HG02588 (cell line): ENCODE measurements around the gene LRRC25.
A peak's percentile ranks its signal among the peaks of the same experiment; 100 is the strongest.

Experiments used
- ATAC-seq: cut with Tn5 transposase; IDR thresholded peaks from one replicate; pipeline ENCODE4 v1.9.1; 2021; ENCODE audit warnings: mild to moderate bottlenecking, moderate library complexity; ENCODE audit not compliant: unreplicated experiment

Gene LRRC25

DNA sequence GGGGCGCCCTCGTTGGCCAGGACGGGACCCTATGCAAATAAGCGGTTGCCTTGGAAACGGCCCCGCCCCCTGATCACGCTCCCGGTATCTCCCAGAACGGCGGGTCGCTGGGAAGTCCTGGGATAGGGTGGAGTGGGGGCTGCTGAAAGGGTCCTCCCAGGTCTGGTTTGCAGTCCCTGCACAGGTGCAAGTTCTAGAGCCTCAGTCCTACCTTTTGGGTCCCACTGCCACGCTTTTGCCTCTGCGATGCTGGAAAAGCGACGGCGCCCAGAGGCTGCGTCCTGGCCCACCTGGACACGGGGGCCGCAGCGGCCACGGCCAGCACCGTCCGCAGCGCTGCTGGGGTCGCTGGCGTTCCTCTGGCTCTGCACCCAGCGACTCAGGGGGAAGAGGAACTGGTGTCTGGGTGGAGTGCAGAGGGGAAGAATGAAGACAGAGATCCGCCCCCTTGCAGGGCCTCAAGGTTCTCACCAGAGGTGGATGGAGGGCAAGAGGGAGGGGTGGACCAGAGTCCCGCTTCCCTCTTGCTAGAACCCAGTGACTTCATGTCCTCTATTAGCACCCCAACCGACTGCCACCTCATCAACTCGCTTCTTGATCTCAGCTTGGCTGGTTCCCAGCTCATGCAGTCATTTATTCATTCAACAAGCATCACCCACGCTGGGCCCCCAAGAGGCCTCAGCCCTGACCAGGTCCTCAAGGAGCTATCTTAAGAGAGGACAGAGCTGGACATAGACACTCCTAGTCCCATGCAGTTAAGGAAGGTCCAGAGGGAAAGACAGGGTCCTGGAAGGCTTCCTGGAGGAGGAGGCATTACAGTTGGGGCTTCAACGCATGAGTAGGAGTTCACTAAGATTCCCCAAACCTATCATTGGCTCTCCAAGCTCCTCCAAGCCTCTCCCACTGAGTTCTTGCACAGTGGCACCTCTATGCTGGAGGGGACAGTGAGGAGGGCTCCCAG, at the start of gene LRRC25:
LRRC25 (minus strand) TSS at position 381 of the 961 bp plus-strand sequence. CDS start 659 bp downstream, outside the sequence.
- no peak for ATAC-seq

DNA sequence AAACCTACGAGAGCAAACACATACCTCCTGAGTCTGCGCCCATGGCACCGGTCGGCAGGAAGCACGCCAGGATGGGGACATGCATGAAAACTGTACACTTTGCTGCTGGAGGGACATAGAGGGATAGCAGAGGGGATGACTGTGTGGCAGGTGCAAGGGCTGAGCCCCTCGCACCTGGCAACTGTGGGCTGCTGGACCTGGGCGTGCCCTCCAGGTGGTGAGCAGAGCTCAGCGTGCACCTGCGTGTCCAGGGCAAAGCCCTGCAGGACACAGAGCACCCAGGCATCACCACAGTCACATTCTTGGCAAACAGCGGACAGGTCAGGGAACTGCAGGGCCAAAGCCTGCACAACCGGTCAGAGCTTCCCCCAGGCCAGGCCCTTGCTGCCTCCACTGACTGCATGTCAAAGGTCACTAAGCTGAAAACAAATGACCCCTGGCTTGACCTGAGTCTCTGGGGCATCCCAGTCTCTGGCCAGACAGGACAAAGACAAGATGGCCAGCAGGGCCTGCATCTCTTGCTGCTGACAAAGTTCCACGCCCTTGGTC, 49.5 kb upstream of the LRRC25 start:
- ATAC-seq: no peak

DNA sequence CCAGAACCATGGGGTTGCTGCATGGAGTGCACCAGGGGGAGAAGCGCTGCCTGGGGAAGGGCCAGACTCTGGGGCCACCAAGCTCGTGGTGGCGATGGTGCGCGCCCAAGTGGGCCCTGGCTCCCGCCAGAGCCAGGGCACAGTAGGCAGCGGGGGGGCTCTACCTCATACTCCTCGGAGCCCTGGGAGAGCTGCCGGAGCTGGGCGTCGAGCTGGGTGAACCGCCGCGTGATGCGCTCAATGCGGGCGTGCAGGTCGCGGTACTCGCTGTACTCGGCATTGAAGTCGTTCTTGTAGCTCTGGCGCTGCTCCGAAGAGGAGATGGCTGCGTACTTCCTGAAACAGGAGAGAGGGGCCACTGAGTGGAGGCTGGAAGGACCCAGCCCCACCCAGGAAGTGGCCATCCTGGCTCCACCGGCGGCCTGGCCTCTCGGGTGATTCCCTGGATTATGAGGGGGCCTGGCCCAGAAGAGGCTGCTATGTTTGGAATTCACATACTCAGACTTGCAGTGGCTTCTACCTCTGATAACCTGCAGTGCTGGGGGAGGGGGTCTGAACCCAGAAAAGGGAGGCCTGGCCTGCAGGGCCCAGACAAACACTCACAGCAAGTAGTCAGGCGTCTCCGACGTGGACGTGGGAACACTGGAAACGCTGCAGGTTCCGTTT, 48.9 kb upstream of the LRRC25 start:
- ATAC-seq: no peak

DNA sequence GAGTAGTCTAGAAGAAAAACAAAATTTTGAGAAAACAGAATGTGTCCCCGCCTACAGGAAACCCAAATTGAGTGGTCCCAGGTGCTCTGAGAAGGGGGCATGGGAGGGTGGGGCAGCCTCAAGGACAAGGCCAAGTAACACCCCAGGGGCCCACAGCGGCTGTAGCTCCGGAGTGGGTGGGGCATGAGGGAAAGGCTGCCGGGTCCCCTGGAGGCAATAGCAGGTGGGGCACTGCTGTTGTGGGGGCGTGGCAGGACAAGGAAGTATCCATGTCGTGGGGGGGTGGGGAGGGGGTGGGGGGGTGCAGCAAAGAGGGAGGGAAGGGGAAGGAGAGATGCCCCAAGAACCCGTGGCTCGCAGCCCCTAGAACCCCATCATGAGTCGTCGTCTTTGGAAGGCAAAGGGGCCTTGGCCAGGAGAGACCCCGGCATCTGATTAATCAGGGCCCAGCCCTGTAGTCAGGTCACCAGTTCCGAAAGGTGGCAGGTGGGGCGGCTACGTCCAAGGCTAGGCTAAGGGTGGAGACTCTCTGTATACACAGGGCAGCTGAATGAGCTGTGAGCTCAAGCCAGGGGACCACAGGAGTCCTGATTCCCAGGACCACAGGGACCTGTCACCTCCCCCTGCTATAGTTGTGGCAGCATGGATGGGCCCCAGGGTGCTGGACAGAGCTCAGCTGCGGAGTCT, 48.0 kb upstream of the LRRC25 start:
- no peak for ATAC-seq

DNA sequence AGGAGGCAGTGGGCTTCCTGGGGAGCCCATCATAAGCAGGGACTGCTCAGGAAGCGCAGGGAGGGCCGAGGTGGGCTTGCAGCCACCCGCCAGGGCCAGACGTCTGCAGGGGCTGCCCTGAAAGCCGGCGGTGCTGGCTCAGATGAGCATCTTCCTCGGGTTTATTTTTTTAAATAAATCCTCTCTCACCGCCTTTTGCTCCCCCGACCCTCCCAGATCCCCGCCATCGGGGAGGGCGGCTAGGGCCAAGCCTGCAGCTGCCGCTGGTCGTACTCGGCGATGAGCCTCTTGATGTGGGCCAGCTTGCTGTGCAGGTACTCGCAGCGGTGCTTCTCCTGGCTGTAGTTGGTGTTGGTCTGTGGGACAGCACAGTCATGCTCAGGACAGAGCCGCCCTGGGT, 47.1 kb upstream of the LRRC25 start:
- no peak for ATAC-seq

DNA sequence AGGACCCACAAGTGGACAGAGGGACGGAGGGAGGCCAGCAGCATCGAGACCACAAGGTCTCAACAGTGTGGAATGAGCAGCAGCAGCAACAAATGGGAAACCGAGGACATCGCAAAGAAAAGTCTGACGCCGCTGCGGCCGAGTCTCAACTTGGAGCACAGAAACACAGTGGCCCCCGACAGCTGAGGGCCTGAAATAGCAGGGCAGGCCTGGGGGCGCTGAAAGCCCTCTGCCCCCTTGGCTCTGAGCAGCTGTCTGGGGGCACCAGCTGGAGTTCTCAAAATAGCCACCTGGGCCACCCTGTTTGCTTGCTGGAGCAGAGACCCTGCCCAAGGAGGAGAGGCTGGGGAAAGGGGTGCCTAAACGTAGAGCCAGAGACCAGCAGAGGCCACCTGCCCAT, 46.4 kb upstream of the LRRC25 start:
- ATAC-seq: no peak

DNA sequence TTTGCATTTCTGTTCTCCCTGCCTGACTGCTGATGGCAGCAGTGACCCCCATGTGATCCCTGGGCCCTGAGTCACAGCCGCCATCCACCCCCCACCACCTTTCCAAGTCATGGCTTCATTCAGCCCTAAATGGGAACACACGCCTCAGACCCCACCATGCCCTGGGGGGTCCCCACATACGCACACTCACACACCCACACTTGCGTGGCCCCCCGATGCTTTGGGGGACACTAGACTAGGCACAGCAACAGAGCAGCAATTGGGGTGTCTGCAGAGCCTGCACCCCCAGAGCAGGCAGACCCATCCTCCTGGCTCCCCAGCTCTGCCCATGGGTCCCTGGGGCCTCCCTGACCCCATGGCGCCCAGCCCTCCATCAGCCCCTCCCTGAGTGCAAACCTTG, 46.0 kb upstream of the LRRC25 start:
- ATAC-seq: no peak

DNA sequence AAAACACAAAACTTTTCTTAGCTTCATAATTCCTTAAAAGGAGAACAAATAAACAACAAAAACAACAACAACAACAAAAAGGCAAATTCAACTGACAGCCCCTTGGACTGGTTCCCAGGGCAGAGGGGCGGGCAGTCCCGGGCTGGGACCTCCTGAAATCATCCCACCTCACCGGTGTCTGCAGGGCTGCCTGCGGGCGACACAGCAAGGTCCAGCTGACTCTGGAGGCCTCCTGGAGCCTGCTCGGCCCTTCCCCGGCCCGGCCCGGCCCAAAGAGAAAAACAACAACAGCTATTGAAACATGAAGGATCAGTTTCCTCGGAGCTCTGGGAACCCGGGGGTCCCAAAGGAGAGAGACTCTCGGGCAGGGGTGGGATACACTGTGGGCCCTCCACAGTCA, 45.5 kb upstream of the LRRC25 start:
- ATAC-seq: no peak

DNA sequence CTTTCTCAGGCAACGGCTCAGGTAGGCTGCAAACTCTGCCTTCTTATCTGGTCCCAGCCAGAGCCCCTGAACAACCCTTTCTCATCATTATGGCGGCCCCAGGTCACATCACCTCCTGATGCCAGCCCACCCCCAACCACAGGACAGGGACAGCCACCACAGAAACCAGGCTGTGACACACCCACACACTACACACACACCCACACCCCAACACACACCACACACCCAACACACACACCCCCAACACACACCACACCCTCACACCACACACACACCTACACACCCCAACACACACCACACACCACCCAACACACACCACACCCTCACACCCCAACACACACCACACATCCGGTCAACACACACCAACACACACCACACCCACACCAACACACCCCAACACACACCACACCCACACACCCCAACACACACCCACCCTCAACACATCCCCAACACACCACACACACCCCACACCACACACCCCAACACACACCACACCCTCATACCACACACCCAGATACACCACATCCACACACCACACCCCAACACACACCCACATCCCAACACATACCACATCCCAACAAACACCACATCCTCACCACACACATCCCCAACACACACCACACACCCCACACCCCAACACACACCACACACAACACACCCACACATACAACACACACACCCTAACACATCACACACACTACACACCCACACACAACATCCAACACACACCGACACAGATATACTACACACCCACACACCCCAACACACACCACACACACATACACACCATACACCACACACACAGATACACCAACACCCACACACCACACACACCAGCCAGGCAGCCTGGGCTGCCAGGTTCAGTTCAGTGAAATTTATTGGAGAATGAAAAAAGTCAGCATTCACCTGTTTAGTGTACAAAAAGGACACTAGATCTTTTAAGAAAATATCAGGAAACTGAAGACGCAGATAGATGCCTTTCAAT, 44.7 kb upstream of the LRRC25 start:
- no peak for ATAC-seq

DNA sequence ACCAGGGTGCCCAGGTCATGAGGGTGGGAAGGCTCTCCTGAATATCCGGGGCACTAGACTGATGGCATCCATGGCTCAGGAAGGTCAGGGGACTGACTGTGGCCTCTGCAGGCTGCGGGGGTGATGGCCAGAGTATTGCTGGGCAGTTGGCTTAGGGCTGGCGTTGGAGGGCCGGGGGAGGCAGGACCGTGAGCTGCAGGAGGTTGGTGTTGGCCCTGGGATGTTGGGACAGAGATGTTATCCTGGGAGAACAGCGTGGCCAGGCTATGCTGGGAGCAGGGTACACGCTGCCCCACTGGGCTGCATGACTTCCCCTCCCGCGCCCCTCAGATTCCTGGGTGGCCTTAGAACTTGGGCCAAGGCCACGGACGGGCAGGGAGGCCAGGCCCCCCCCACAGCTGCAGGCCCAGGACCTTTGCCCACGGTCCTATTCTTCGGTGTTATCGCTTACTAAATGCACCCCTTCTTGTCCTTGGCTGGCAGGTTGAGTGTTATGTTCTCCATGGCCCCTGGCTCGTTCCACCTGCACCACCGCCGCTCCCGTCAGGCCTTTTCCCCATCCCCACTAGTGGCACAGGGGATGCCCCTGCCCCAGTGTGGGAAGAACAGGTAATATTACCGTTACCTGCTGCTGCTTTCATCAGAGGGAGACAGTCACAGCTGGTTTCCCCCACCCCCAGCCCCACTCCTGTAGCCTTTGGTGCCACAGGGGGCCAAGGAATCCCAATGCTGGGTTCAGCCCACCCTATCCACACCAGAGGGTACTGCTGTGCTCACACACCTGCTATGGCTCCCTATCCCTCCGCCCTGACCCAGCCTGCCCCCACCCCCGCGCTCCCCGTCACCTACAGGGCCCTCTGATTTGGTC, 43.7 kb upstream of the LRRC25 start:
- ATAC-seq: no peak

DNA sequence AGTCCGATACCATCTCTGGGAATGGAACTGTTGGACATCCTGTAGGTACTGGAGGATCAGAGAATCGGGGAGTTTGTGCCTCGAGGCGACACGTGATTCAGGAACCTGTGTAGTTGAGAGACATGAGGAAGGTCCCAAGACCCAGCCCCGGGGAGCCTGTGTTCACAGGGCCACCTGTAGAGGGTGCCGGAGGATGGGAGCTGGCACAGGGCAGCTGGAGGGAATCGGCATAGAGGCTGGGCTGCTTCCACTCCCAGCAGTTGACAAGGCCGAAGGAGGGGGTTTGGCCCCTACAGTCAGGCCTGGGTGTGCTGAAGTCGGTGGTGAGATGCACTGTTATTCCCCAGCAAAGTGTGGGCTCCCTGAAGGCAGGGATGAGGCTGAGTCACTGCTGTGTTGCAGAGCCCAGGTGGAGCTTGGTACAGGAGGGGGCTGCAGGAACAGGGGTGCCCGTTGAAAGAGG, 43.0 kb upstream of the LRRC25 start:
- ATAC-seq: no peak

DNA sequence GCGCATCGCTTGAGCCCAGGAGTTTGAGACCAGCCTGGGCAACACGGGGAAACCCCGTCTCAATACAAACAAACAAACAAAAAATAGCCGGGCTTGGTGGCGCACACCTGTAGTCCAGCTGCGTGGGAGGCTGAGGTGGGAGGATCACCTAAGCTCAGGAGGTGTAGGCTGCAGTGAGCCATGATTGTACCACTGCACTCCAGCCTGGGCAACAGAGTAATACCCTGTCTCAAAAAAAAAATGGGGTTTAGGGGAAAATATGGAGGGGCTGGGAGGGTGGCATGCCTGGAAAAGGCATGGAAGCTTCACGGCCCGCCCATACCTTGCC, 42.5 kb upstream of the LRRC25 start:
- no peak for ATAC-seq

DNA sequence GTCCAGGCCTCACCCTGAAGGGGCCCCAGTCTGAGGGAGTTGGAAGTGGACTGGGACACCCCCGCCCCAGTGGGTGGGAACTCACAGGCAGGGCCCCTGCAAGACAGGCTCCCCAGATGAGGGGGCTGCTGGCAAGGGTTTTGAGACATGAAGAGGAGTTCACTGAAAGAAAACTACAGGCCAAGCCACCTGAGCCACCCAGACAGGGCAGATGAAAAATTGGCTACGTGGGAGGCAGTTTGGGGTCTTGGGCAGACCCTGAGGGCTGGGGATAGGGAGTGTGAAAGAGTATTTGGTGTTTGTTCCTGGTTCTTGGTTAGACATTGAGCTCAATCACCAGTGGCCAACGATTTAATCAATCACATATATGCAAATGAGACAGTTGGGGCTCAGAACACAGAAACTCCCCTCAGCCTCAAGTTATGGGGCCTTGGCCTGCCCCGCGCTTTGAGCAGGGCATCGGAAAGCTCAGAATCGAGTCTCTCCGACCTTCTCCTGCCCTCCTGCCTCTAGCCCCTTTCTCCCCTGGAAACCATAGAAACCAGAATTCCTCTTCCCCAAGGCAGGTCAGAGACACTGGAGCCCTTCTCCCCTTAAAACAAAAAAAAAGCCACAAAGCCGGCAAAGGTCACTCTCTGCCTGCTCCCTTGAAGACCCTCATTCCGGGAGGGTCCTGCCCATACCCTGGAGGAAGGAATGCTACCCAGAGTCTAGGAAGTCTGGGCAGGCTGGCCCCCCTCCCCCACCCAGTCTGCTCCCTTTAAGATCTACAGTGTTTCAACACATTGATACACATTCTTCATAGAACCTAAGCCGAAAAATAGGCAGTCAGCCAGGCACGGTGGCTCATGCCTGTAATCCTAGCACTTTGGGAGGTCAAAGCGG, 41.8 kb upstream of the LRRC25 start:
- no peak for ATAC-seq

DNA sequence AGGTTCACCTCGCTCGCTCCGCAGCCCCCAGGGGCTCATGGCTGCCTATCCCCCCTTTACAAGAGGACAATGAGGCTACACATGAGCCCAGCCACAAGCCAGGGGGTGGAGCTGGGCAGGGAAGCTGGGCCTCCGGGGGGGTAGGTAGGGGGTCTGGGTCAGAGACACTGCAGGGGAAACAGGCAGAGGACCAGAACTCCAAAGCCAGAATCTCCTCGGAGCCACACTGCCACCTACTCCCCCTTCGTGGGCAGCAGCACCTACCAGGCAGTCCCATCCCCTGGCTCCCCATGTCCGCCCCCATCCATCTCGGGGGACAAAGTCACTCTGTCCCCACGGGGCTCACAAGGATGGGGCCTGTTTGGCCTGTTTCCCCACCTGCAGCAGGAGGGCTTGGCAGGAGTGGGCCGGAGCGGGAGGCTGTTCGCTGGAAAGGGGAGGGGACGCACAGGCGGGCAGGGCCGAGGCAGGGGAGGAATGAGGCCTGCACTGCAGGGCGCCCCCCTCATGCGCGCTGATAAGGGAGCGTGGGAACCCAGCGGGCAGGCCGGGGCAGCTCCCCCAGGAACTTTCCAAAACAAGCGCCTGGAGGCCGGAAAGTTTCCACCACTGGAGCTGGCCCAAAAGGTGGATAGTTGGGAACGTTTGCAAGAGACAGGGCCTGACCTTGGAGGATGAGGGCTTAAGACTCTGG, 41.1 kb upstream of the LRRC25 start:
- ATAC-seq: no peak

DNA sequence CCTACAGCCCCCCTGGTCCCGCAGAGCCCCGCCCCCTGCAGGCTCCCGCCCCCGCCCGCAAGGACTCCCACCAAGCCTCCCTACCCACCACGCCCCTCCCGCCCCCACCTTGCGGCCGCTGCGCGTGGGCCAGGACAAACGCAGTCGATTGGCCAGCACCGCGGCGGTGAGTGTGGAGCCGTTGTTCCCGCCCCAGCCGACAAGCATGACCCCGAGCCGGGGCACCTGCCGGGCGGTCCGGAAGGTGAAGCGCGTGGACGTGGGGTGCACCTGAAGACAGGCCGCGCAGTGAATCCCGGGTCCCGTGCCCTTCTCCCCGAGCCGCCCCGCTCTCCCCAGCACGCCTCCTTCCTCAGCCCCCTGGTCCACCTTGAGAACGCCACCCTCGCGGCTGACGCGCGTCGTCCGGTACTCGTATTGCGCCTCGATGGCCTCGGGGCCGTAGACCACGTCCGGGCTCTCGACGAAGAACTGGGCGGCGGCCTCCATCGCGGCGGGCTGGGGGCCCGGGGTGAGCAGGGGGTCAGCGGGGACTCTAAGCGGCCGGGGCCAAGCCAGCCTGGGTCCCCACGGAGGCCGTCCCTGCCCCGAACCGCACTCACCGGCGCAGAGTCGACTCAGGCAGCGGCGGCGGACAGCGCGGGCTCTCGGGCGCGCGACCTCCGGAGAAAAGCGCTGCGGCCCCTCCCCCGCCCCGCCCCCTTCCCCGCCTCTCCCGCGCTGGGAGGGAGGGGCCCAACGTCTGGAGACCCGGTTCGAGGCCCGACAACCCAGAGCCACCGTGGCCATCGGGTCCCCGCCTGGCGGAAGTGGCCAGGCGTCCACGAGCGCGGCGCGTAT, 40.3 kb upstream of the LRRC25 start, which contains the start of gene ISYNA1:
ISYNA1 (minus strand) TSS at position 643 of the 840 bp plus-strand sequence; CDS start at position 489, 154 bp downstream.
- peak; percentile 6 for ATAC-seq

DNA sequence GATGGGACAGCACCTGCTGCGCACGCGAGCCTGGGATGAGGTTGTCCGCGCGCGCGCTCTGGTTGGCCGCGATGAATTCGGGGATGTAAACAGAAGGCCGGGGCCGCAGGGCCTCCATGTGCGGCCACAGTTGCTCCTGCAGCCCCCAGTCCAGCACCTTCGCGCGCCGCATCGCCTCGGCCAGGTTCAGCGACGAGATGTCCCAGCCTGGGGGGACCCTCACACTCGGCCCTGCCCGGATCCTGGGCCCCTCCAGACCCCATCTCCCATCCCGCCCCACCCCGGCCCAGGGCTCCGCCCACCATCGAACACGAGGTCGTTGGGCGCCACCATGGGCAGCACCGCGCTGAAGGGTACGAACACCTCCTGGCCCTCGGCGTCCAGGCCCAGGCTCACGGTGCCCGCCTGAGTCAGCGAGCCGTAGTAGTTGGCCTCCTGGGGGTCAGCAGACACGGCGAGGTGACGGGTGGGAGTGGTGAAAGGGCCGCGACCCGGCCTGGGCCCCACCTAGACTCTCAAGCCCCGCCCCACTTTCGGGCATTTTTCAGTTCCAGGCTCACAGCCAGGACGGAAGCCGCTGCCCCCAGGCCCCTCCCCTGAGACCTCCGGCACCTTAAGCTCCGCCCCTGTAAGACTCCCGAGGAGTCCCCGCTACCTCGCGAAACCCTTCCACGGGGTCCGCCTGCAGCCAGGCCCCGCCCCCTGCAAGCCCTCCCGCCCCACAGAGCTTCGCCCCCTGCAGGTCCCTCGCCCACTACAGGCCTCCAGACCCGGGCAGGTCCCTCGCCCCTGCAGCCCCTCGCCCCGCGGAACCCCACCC, 39.5 kb upstream of the LRRC25 start:
- ATAC-seq: peak; percentile 47
